ENCODE measurements around the gene PHACTR1. TPM values are rescaled to one million over a fixed set of nuclear protein-coding genes. Genes with fewer than 3 reads are reported as not detected.

Gene PHACTR1
- total and polyA plus RNA-seq, 7 donors: 0.04 to 3.0 (median 0.85) TPM

- H3K4me1 ChIP-seq: no peaks in the 10 kb centered on the region
- H3K27me3 ChIP-seq (ENCODE audit: insufficient read depth in 3 of 3, low read length in 2 of 3): no peaks in the 10 kb centered on the region
- WGBS, 3 donors: 90 to 98% (median 94%) methylated on average over 9 of the region's 9 CpGs
- intact Hi-C loops (cut with DNase I): no loop called here
- no peak for TF ChIP-seq CTCF (IDR thresholded peaks at IDR 0.05)
- ATAC-seq (no peak), DNase-seq (no peak)
- peaks cover 0 to 23% of the 10 kb centered on the region in 2 donors for H3K36me3 ChIP-seq (ENCODE audit: insufficient read depth in 1 of 2, low read depth in 1 of 2)
- no peak overlapping the region for H3K4me3 ChIP-seq
- H3K9me3 ChIP-seq: peaks cover 8% of the 10 kb centered on the region
- H3K27ac ChIP-seq: no peak overlapping the region
These were observed 571.9 kb downstream of the PHACTR1 start for GRCh38 chr6:13288481-13288880.

GRCh38 chr6:13288969-13289391, 572.4 kb downstream of the PHACTR1 start:
- Histone ChIP-seq H3K27ac (no peak overlapping the region), H3K36me3 (ENCODE audit: insufficient read depth in 1 of 2, low read depth in 1 of 2) (peaks cover 0 to 25% of the 10 kb centered on the region in 2 donors), H3K4me1 (no peaks in the 10 kb centered on the region), H3K9me3 (peaks cover 8% of the 10 kb centered on the region), H3K27me3 (ENCODE audit: insufficient read depth in 3 of 3, low read length in 2 of 3) (no peaks in the 10 kb centered on the region), H3K4me3 (no peak overlapping the region)
- ATAC-seq (no peak), DNase-seq (no peak)
- 82 to 94% (median 87%) methylated on average over 13 of the region's 13 CpGs for WGBS, 3 donors
- intact Hi-C loops (cut with DNase I): no loop called here
- no peak for TF ChIP-seq CTCF (IDR thresholded peaks at IDR 0.05)

- WGBS, 3 donors: 78 to 82% (median 79%) methylated on average over 9 of the region's 9 CpGs
- ATAC-seq (no peak), DNase-seq (no peak)
- no peaks in the 10 kb centered on the region for H3K4me1 ChIP-seq
- no peak overlapping the region for H3K4me3 ChIP-seq
- no peak overlapping the region for H3K27ac ChIP-seq
- no peaks in the 10 kb centered on the region for H3K27me3 ChIP-seq (ENCODE audit: insufficient read depth in 3 of 3, low read length in 2 of 3)
- intact Hi-C loops (cut with DNase I): no loop called here
- peaks cover 0 to 33% of the 10 kb centered on the region in 2 donors for H3K36me3 ChIP-seq (ENCODE audit: insufficient read depth in 1 of 2, low read depth in 1 of 2)
- TF ChIP-seq CTCF (IDR thresholded peaks at IDR 0.05): no peak
- H3K9me3 ChIP-seq: peaks cover 8% of the 10 kb centered on the region
These were observed 573.3 kb downstream of the PHACTR1 start for GRCh38 chr6:13289789-13290318.

- intact Hi-C loops (cut with DNase I): no loop called here
- peaks cover 0 to 37% of the 10 kb centered on the region in 2 donors for H3K36me3 ChIP-seq (ENCODE audit: insufficient read depth in 1 of 2, low read depth in 1 of 2)
- WGBS, 3 donors: 98 to 100% (median 99%) methylated on average over 2 of the region's 2 CpGs
These were observed 573.8 kb downstream of the PHACTR1 start for GRCh38 chr6:13290335-13290734.

More at GRCh38 chr6:13290335-13290734, 573.8 kb downstream of the PHACTR1 start:
- DNase-seq (no peak), ATAC-seq (no peak)
- Histone ChIP-seq H3K27me3 (ENCODE audit: insufficient read depth in 3 of 3, low read length in 2 of 3) (no peaks in the 10 kb centered on the region), H3K27ac (no peak overlapping the region), H3K9me3 (peaks cover 8% of the 10 kb centered on the region), H3K4me1 (no peaks in the 10 kb centered on the region), H3K4me3 (no peak overlapping the region)
- no peak for TF ChIP-seq CTCF (IDR thresholded peaks at IDR 0.05)
